AG04449 (cell line): ENCODE measurements around the gene OBSL1.

Experiments
- CTCF ChIA-PET: fragments of 350-600 bp; formaldehyde crosslinking; extraction: SDS; loops from one replicate; lab custom pipeline; 2021; ENCODE audit warnings: antibody characterized with exemption; lab: Yijun Ruan, JAX
- POLR2A ChIA-PET: fragments of 400-600, 350-600 bp; formaldehyde crosslinking; extraction: SDS; loops from one replicate; lab custom pipeline; 2020; ENCODE audit warnings: antibody characterized with exemption, inconsistent platforms; lab: Yijun Ruan, JAX
- DNase-seq: peaks from one replicate; pipeline ENCODE4 v3.0.0-alpha.2; 2010; ENCODE audit warnings: low read depth, low spot score
- H3K4me3 ChIP-seq: 2 replicates; pipeline ENCODE4 v1.5.1; 2011; ENCODE audit warnings: low read depth, mild to moderate bottlenecking, control low read depth, low read length
- CTCF ChIP-seq: IDR thresholded peaks from one replicate; pipeline ENCODE4 v1.5.1; 2011; ENCODE audit warnings: mild to moderate bottlenecking, moderate library complexity, low read length, control low read depth, inconsistent platforms; ENCODE audit not compliant: insufficient read depth; ENCODE audit errors: missing control alignments

OBSL1 gene

GRCh38 chr2:219536967-219537366 lies 34.4 kb downstream of the OBSL1 start:
- DNase-seq, result no peak
- ChIA-PET CTCF (interaction anchor here (1.1 to 10.5 kb wide), 10 partner anchors 11 to 159 kb away, joined by 3 to 206 read pairs (median 12); a partner anchor contains a TSS), POLR2A (no interaction called here)
- no peak for TF ChIP-seq CTCF
- H3K4me3 ChIP-seq, result no peak overlapping the region

- TF ChIP-seq CTCF, result no peak
- ChIA-PET CTCF (interaction anchor here (1.1 to 10.5 kb wide), 9 partner anchors 10 to 159 kb away, joined by 3 to 206 read pairs (median 11); a partner anchor contains a TSS), POLR2A (no interaction called here)
- DNase-seq, result no peak
- no peak overlapping the region for H3K4me3 ChIP-seq
Measured at GRCh38 chr2:219536425-219536824, 34.9 kb downstream of the OBSL1 start.

- POLR2A ChIA-PET, result interaction anchor here (0.8 kb wide), 1 partner anchor 36 kb away, joined by 3 read pairs; no protein-coding TSS in a partner anchor
- CTCF ChIA-PET, result interaction anchor here (0.8 to 20.4 kb wide), 9 partner anchors 7 to 239 kb away, joined by 3 to 1084 read pairs (median 5); partner anchors contain the start of genes ASIC4 and GMPPA
- DNase-seq, result no peak
- TF ChIP-seq CTCF, result no peak
- H3K4me3 ChIP-seq, result no peak overlapping the region
Measured at GRCh38 chr2:219533930-219534661, 37.2 kb downstream of the OBSL1 start.

GRCh38 chr2:219532378-219532649 lies 39.0 kb downstream of the OBSL1 start:
- TF ChIP-seq CTCF, result no peak
- CTCF ChIA-PET, result interaction anchor here (0.8 to 20.4 kb wide), 8 partner anchors 8 to 237 kb away, joined by 3 to 1084 read pairs (median 142); partner anchors contain the start of genes ASIC4, CHPF, DNPEP and GMPPA

GRCh38 chr2:219531639-219532377 lies 39.5 kb downstream of the OBSL1 start:
- ChIA-PET POLR2A (interaction anchor here (0.8 kb wide), 1 partner anchor 36 kb away, joined by 3 read pairs; no protein-coding TSS in a partner anchor), CTCF (interaction anchor here (0.8 to 20.4 kb wide), 13 partner anchors 9 to 236 kb away, joined by 3 to 1084 read pairs (median 33); partner anchors contain the start of genes ASIC4, CHPF, DNPEP and GMPPA)
- TF ChIP-seq CTCF, result no peak
- no peak overlapping the region for H3K4me3 ChIP-seq
- no peak for DNase-seq

More at GRCh38 chr2:219532378-219532649, 39.0 kb downstream of the OBSL1 start:
- POLR2A ChIA-PET, result interaction anchor here (0.8 kb wide), 1 partner anchor 37 kb away, joined by 3 read pairs; no protein-coding TSS in a partner anchor
- no peak overlapping the region for H3K4me3 ChIP-seq
- DNase-seq, result no peak
